Putamen (tissue), 1 donor: ENCODE measurements around the gene EXOC4.

Experiments
- DNase-seq: peaks from one replicate; pipeline ENCODE4 v3.0.0-alpha.2; 2016; ENCODE audit warnings: low spot score

The EXOC4 gene

GRCh38 chr7:133794479-133794878 lies 541.6 kb downstream of the EXOC4 start:
- no peak for DNase-seq

- DNase-seq: no peak
Observed at GRCh38 chr7:133795068-133795665, 542.3 kb downstream of the EXOC4 start.

- DNase-seq: no peak
Observed at GRCh38 chr7:133796782-133797745, 544.2 kb downstream of the EXOC4 start.

GRCh38 chr7:133797818-133798520 lies 545.1 kb downstream of the EXOC4 start:
- DNase-seq: no peak

- DNase-seq: no peak
Observed at GRCh38 chr7:133801341-133801740, 548.5 kb downstream of the EXOC4 start.

- no peak for DNase-seq
Observed at GRCh38 chr7:133804127-133804526, 551.2 kb downstream of the EXOC4 start.

- no peak for DNase-seq
Observed at GRCh38 chr7:133805426-133805825, 552.5 kb downstream of the EXOC4 start.

GRCh38 chr7:133807624-133808492 lies 555.0 kb downstream of the EXOC4 start:
- DNase-seq: no peak

GRCh38 chr7:133808493-133808866 lies 555.6 kb downstream of the EXOC4 start:
- DNase-seq: no peak

GRCh38 chr7:133812877-133813276 lies 560.0 kb downstream of the EXOC4 start:
- DNase-seq: no peak

GRCh38 chr7:133815611-133816210 lies 562.8 kb downstream of the EXOC4 start:
- no peak for DNase-seq

- DNase-seq: no peak
Observed at GRCh38 chr7:133819695-133820094, 566.8 kb downstream of the EXOC4 start.

GRCh38 chr7:133820584-133820983 lies 567.7 kb downstream of the EXOC4 start:
- no peak for DNase-seq

GRCh38 chr7:133821171-133821570 lies 568.3 kb downstream of the EXOC4 start:
- no peak for DNase-seq

- DNase-seq: no peak
Observed at GRCh38 chr7:133822001-133822641, 569.2 kb downstream of the EXOC4 start.

GRCh38 chr7:133822868-133823552 lies 570.1 kb downstream of the EXOC4 start:
- DNase-seq: no peak

- no peak for DNase-seq
Observed at GRCh38 chr7:133824132-133824531, 571.3 kb downstream of the EXOC4 start.

- no peak for DNase-seq
Observed at GRCh38 chr7:133827707-133828623, 575.1 kb downstream of the EXOC4 start.

- no peak for DNase-seq
Observed at GRCh38 chr7:133828906-133829305, 576.0 kb downstream of the EXOC4 start.
